CD4-positive, alpha-beta T cell treated with Interleukin-17A for 1 hour (primary cell): ENCODE results near the gene LDLRAD4.
A peak's percentile ranks its signal among the peaks of the same experiment; 100 is the strongest.
"Not testable (repeated sequence)": the region's sequence is repeated elsewhere in the genome, so short reads cannot be mapped to it uniquely, and the experiment has no call there.

Experiments
- DNase-seq: peaks from one replicate; pipeline ENCODE4 v3.0.0-alpha.2; 2020

The LDLRAD4 gene

DNA sequence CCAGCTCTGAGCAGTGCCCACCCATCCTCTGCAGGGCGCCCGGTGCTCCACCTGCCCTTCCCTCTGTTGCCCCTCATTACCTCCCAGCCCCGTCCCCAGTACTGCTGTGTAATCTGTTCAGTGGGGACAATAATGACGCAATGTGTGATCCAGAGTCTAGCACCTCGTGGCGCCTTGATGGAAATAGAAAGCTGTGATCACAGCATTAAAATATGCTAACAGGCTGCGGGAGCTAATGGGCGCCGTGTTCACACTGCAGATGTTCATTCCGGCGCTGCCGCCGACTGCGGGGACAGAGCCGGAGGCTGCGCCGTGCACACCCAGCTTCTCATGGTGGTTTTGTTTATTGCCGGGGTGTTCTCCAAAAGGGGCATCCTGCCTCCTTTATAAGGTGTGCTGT is 235.2 kb downstream of the LDLRAD4 start:
- DNase-seq = no peak

DNA sequence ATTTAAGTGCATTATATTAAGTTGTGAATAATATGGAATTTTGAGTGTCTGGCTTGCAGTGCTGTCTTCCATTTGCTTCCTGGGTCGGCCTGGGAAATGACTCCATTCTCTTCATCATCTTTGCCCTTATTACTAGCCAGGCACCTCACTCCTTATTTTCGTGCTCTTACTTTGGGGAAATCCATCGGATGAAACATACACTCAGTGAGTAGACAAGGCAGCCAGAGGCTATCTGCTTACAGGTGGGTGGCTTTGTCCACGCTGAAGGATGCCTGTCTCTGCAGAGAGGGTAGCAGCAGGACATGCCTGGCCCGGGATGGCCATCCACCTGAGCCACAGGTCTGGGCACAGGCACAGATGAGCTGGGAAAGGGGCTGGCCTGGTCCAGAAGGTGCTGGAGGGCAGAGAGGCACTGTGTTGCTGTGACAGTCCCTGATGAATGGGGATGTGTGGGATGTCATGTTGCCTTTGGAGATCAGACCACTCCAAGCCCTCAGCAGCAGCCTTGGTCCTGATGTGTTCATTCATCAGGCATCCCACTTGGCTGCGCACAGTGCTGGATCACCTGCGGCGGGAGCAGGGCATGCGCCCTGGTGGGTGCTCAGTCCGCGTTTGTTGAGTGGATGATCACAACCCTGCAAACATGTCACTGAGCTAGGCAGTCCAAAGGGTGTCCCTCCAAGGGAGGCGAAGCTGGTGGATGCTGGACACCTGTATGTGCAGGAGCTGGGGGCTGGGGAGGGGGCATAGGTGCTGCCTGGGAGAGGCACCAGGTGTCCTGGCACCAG is 236.0 kb downstream of the LDLRAD4 start:
- no peak for DNase-seq

DNA sequence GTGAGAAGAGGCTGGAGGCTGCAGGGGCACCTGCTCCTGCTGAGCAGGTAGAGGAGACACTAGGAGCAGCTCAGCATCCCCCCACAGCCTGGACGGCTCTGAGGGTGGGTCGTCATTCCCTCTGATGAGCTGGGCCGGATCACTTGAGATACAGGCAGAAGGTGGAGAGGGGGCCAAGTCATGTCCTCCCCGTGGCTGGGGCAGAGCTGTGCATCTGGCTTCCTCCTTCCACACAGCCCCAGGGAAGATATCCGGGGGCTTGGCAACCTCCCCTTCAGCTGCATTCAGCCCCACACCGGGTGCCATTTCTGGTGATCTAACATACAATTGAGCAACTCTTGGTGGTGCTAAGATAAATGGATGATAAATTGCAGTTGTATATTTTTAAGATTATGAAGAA is 236.9 kb downstream of the LDLRAD4 start:
- no peak for DNase-seq

DNA sequence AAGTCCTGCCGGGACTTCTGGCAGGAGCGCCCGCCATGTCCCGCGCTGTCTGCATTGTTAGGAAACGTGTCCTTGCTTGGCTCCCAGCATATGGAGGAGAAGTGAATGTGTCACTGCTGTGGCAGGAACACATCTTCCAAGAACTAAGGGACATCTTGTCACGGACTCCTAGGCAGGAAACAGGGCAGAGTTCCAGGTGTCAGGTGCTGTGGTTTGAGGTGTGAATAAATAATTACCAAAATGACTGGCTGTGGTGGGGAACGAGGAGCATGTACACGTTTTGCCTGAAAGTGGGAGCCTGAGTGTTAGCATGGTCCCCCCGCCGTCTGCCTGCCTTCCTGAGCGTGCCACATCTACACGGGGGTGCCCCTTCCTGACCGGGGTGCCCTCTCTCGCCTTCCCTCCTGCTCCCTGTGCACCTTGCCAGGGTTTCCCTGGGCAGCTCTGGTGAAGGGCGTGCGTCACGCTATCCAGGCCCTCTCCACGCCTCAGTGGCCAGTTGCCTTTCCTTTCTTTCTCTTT is 237.5 kb downstream of the LDLRAD4 start:
- DNase-seq = peak; percentile 27

DNA sequence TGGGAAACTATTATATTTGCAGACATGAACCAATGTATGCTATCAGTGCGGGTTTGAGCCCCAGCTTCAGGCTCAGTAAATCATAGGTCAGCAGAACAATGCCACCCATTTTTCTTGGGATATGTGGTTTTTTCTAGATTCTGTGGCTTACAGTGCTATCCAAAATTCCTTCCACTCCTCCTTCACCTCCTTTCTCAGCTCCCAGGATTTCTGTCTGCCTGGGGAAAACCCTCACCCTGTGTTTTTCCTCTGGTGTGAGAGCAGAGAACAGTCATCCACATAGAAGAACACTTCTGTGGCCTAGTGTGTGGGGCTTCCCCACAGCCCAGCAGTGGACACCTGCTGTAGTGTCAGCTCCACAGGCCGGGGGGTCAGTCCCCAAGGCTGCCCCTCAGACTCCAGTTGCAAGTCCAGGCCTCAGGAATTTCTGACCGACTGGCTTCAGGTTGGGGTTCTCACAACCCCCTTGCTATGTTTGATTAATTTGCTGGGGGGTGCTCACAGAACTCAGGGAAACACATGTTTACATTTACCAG is 238.2 kb downstream of the LDLRAD4 start:
- no peak for DNase-seq

DNA sequence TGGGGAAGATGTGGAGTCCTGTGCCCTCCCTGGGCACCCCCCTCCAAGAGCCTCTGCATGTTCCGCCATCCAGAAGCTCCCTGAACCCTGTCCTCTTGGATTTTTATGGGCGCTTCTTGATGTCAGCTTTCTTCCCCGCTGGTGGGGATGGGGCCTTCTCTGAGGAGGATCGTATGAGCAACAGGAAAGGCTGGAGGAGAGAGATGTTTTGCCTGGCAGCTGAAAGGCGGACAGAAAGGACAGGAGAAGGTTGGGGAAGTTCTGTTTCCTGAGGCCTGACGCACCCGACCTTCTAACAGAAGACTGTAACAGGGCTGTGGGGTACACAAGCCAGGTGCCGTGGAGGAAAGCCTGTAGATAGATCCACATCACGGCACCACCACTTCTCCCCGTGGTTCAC is 238.8 kb downstream of the LDLRAD4 start:
- no peak for DNase-seq

DNA sequence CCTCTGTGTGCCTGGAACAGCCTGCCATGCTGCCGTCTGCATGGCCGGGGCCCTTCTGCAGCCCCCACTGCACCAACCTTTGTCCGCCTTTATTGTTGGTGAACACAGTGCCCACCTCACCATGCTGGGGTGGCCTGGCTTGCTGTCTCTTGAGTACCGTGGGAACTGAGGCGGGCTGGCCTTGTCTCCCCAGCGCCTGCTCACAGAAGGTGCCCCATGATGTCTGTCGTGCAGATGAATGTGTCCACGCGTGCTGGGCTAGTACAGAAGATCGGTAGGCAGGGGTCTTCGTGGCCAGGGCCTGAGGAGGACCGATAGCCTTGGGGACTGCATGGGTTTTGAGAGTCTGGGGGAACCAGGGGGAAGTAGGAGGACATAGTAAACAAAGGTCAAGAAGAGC is 242.4 kb downstream of the LDLRAD4 start:
- no peak for DNase-seq

DNA sequence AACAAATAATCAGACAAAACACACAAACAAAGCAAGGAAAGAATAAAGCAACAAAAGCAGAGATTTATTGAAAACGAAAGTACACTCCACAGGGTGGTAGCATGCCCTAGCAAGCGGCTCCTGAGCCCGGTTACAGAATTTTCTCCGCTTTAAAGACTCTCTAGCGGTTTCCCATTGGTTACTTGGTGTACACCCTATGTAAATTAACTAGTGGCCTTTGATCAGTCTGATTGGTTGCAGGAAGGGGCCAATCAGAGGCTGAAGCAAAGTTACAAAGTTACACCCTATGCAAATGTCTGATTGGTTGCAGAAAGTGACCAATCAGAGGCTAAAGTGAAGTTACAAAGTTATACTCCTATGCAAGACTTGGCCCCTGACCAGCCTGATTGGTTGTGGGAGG is 242.9 kb downstream of the LDLRAD4 start:
- DNase-seq = no peak

DNA sequence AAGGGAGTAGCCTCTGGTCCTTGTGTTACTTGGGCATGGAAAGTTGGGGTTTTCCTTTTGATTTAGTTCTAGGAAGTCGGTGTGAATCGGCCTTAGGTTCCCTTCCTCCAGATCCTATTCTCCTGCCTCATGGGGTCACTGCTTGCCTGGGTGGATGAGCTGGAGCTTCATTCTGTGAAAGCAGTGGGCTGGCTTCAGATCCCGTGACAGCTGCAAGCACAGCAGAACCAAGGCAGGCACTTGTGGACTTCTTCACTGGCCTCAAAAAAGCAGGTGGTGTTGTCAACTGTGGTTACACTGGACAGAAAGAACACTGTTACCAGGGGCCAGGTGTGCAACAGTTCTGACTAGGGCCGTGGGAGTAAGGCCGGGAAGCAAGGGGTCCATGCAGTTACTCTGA is 243.4 kb downstream of the LDLRAD4 start:
- no peak for DNase-seq

DNA sequence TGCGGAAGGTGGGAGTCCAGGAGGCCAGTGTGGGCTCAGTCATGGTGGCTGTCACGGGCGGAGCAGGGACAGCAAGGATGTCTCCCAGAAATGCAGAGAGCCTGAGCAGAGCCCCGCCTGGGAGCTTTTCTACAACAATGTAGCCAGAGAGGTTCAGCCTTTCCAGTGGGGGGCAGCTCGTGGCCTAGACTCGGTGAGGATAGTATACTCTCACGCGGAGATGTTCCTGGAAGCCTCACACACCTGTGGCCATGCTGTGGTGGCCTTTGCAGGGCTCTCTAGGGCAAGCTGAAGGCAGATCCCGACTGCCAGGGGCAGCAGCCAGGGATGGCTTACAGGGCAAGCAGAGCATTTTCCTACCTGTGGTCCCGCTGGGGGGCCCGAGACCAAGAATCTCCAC is 244.1 kb downstream of the LDLRAD4 start:
- DNase-seq = no peak

DNA sequence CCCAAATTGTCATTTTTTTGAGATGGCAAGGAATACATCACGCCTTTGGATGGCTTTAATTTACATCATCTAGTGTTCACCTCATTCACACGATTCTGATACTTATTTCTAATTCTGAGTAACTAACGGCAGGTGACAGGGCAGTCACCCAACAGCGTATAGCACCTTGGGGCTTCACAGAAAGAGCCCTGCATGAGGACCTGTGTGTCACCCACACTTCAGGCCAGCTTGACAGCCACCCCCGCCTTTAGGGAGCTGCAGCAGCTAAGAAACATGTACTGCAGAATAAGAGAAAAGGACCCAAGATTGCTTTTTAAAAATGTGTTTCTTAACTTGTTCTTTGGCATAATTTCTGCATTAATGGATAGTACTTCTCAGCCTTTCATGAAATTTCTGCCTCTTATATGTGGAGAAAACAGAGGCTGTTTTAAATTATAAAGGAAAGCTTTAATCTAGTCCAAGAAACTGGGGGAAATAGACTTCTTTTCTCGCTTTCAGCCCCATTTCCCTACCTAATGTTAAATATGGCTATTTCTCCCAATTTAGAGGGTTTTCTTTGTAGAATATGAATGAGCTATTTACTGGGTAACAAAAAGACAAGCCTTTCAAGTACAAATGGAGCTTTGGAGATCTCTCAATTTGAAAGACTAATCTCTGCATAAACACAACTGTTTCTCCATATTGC is 245.1 kb downstream of the LDLRAD4 start:
- no peak for DNase-seq

DNA sequence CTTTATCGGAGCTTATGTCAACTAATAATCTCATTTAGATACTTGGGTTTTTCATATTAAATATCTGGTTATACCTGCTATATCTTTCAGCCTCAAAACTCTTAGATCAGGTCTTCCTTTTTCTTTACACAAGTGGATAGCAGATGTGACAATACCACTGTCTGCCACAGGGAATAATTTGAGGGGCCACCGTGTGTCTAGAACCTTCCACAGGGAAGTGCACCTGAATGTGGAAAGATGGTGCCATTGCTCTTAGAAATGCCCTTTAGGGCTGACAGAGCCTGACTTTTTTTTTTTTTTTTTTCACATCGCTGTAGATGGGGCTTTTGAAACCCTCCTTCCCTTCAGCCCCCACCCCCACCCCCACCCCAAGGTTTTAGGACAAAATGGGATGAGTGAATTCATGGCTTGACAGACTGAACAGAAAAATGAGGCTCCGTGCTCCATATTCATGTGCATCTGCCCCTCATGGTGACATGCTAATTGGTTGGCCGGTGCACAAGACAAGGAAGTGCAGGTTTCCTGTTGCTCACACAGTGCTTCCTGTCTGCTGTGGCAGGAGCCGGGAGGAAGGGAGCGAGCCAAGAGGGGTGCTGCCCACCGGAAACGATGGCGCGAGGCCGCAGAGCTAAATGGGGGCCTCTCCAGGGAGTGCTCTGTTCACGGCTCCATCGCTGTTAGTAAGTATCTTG is 246.0 kb downstream of the LDLRAD4 start:
- peak; percentile 81 for DNase-seq

DNA sequence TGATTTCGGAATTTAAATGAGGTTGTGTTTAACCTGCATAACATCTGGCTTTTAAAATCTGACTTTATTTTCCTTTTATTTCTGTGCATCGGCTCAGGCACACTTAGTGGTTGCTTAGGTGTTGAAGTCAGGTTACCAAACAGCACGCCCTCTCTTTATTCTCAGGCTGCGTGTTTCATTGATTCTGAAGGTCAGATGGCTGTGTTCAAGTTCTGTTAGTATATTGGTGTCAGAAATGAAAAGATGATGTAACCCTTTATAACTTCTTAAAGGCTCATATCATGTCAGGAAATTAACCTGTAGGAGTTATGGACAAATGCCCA is 246.5 kb downstream of the LDLRAD4 start:
- no peak for DNase-seq

DNA sequence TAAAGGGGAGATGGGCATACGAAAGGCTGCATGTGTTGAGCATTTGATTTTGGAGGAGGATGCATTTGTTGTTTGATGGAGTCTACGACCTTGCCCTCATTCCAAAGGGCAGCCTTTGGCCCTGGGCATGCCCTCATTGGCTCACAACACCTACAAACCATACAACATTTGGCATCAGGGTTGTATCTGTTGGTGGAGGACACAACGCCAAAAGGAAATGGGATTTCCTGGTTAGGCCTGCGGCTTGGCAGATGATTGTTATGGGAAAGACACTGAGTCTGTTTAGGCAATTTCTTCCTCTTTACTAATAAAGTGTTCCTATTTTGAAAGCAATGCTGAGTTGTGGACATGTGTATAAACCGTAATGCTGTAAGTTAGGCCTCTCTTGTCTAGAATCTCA is 246.9 kb downstream of the LDLRAD4 start:
- peak; percentile 6 for DNase-seq

DNA sequence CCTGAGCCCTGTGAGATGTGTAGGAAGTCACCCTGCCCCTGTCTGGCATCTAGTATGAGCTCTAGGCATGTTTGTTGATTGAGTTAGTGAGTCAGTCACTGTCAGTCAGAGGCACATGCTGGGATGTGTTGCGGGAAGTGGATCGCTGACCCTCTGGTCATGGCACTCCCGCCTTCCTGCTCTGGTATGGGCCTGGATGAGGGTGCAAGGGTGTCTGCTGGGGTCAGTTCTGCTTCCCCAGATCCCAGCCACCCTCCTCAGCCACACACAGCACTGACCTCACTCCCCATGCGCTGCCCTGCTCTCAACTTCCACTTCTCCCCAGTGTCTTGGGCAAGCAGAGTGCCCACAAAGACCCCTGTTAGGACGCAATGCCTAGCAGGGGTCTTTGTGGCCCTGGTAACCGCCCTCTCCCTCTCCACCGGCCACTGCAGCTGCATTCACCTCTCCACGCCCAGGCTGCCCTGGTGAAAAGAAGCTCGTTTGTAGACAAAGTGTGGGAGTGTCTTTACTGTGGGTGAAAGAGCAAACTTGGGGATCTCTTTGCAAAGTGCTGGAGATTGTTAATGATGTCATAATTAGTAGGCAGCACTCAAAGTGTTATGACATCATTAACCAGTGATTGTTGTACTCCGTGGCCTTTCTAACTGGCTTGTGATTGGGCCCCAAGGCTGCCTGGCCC is 252.1 kb downstream of the LDLRAD4 start:
- DNase-seq = no peak

DNA sequence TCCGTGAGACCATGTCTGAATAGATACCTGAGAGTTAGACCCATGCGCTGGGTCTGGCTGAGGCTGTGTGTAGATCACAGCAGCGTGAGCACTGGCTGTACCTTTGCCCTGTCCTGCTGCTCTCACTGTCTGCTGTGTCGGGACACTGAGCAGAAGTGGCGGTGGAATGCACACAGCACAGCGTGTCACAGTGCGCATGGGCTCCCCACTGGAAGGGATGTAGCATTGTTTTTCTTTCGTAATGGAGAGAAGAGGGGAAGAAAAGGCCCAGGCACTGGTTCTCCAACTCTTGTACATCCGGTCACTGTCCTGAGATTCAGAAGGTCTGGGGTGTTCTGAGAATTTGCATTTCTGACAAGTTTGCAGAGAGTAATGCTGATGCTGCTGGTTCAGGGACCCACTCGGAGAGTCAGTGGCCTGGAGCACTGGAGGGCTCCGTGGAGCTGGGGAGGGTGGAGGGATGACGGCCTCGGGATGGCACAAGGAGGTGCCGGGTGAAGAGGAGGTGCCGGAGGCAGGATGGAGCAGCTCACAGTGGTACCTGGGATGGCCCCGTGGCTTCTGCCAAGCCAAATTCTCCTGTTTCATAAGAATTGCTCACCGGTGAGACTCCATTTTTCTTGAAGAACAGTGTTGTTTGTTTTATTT is 252.8 kb downstream of the LDLRAD4 start:
- DNase-seq = no peak

DNA sequence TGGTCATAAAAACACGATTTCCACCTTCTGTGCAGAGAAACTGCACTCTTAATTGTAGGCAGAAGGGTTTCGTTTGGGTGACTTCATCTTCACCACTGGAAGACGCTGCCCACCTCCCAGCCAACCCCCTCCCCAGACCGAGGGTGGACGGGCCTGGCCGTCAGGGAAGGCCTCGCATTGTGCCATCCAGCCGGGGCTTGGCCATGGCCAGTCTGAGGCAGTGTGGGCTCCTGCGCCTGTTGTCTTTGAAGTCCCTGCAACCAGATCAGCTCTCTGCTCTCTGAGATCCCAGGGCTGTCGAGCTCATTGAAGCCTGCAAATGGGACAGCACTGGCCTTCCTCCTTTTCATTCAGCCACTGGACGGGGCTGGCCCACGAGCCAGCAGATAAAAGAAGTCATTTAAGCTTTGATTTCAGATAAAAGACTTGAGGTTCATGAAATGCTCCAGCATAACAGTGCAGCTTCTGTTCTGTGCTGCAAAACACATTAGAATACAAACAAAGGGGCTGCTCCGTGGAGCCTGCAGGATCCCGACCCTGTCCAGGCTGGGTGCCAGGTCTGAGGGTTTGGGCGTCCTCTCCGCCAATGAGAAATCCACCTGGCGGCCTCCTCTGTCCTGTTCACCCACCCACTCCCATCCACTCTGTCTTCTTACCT is 253.5 kb downstream of the LDLRAD4 start:
- DNase-seq = no peak

DNA sequence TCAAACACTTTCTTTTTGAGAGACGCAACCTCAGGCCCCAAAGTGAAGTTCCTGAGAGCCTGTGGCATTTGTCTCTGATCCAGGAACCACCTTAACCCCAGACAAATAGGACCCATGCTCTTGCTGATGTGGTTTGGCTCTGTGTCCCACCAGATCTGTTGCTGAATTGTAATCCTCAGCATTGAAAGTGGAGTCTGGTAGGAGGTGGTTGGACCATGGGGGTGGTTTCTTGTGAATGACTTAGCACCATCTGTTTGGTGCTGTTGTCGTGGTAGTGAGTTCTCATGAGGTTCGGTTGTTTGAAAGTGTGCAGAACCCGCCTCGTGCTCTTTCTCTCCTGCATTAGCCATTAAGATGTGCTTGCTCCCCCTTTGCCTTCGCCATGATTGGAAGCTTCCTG is 255.2 kb downstream of the LDLRAD4 start:
- DNase-seq = no peak

DNA sequence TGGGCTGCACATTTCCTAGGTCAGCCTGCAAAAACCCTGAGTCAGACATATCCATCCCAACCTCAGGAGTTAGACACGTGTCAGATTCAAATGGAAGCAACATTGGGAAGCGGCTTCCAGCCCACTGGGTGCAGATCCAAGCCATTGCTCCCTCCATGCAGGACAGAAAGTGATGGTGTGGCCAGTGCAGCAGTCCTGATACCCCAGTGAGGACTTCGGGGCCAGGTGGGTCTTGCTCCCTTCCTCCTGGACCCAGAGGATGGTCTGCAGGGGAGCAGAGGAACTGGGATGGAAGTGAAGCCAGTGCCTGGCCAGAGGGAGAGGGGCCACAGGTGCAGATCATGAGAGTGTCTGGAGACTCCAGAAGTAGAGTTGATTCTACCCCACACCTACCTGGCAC is 255.8 kb downstream of the LDLRAD4 start:
- no peak for DNase-seq

DNA sequence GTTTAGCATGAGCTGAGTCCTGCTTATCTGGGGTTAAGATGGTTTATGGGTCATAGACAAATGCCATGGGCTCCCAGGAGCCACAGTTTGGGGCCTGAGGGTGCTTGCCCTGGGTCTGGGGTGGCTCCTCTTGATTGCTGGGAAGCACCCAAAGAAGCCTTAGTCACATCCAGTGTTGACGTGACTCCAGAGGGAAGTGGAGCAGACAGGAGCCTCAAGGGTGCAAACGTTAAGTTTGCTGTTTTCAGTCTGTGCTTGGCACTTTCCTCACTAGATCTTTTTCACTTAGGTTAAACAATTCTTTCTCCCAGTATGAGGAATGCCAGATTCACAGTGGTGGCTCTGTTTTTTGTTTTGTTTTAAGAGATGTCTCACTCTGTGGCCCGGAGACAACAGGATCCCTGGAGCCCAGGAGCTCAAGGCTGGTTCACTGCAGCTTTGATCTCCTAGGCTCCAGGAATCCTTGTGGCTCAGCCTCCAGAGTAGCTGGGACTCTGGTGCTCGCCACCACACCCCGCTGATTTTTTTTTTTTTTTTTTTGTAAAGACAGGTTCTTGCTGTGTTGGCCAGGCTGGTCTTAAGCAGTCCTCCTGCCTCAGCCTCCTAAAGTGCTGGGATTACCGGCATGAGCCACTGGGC is 256.5 kb downstream of the LDLRAD4 start:
- no peak for DNase-seq

DNA sequence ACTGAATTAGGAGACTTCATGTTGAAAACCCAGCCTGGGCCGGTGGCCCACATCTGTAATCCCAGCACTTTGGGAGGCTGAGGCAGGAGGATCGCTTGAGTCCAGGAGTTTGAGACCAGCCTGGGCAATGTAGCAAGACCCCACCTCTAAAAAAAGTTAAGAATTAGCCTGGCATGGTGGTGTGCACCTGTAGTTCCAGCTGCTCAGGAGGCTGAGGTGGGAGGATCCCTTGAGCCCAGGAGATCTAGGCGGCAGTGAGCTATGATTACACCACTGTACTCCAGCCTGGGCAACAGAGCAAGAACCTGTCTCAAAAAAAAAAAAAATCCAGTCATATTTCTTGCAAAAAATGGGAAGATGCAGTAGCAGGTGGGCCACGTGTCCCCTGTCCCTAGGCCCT is 257.8 kb downstream of the LDLRAD4 start:
- DNase-seq = not testable (repeated sequence)
